SK-N-SH (cell line): ENCODE data around the gene SUCLA2. TPM values are rescaled to one million over a fixed set of nuclear protein-coding genes. Genes with fewer than 3 reads are reported as not detected.

ENCODE experiments used
- CTCF ChIA-PET: fragments of 300-600, 350-600 bp; formaldehyde crosslinking; extraction: SDS; loops from one replicate; lab custom pipeline; 2021; lab: Yijun Ruan, JAX
- POLR2A ChIA-PET: fragments of 350-600 bp; sonication (Branson Sonifier 250); formaldehyde crosslinking; extraction: SDS; loops from one replicate; lab custom pipeline; 2020; ENCODE audit warnings: antibody characterized with exemption, inconsistent platforms; lab: Yijun Ruan, JAX
- DNase-seq: peaks from one replicate; pipeline ENCODE4 v3.0.0; 2012
- H2AFZ ChIP-seq: fragments of 200-600 bp; sonication (generic); 2 replicates; pipeline ENCODE4 v1.8.1; 2016; ENCODE audit warnings: antibody characterized with exemption, mild to moderate bottlenecking, low read depth
- H3F3A ChIP-seq: fragments of 200-600 bp; sonication (generic); replicated peaks from 2 replicates; pipeline ENCODE3; 2016; ENCODE audit warnings: antibody characterized with exemption, mild to moderate bottlenecking; ENCODE audit not compliant: insufficient read depth
- H3K27ac ChIP-seq, 2 experiments: fragments of 200-500 bp in 1 of 2; fragments of 200-600 bp in 1 of 2; sonication (Bioruptor generic) in 1 of 2; sonication (generic), shearing (Covaris generic) in 1 of 2; 2 replicates each; pipeline versions ENCODE4 v1.5.1 to v1.6.1; 2014 to 2016; ENCODE audit warnings: low read depth in 2 of 2, inconsistent platforms in 1 of 2, low read length in 1 of 2, mild to moderate bottlenecking in 1 of 2, mixed read lengths in 1 of 2
- H3K27me3 ChIP-seq: fragments of 200-600 bp; sonication (generic), shearing (Covaris generic); 2 replicates; pipeline ENCODE4 v1.6.1; 2016; ENCODE audit warnings: mixed run types; ENCODE audit not compliant: insufficient read depth
- H3K36me3 ChIP-seq, 2 experiments: fragments of 200-500 bp in 1 of 2; fragments of 200-600 bp in 1 of 2; sonication (Bioruptor generic) in 1 of 2; sonication (generic) in 1 of 2; replicated peaks in 1 of 2; 2 replicates each; pipeline versions ENCODE3 to v1.5.1; 2014 to 2016; ENCODE audit warnings: low read length in 1 of 2, mild to moderate bottlenecking in 1 of 2; ENCODE audit not compliant: insufficient read depth in 2 of 2, control insufficient read depth in 1 of 2
- H3K4me1 ChIP-seq, 2 experiments: fragments of 200-500 bp in 1 of 2; fragments of 200-600 bp in 1 of 2; sonication (Bioruptor generic) in 1 of 2; sonication (generic), shearing (Covaris generic) in 1 of 2; 2 replicates each; pipeline versions ENCODE4 v1.5.1 to v1.6.1; 2014 to 2016; ENCODE audit warnings: low read depth in 1 of 2, low read length in 1 of 2, mixed run types in 1 of 2; ENCODE audit not compliant: insufficient read depth in 2 of 2, control insufficient read depth in 1 of 2
- H3K4me2 ChIP-seq: fragments of 200-600 bp; sonication (generic), shearing (Covaris generic); 2 replicates; pipeline ENCODE4 v1.6.1; 2017; ENCODE audit warnings: mixed run types
- H3K4me3 ChIP-seq, 2 experiments: fragments of 200-500 bp in 1 of 2; fragments of 200-600 bp in 1 of 2; sonication (Bioruptor generic) in 1 of 2; sonication (generic), shearing (Covaris generic) in 1 of 2; 2 replicates each; pipeline versions ENCODE4 v1.5.1 to v1.8.1; 2014 to 2016; ENCODE audit warnings: low read depth in 2 of 2, inconsistent platforms in 1 of 2, low read length in 1 of 2, mild to moderate bottlenecking in 1 of 2, mixed read lengths in 1 of 2, moderate library complexity in 1 of 2
- H3K79me2 ChIP-seq: fragments of 200-600 bp; sonication (generic); 2 replicates; pipeline ENCODE4 v1.8.1; 2017; ENCODE audit warnings: mild to moderate bottlenecking; ENCODE audit not compliant: insufficient read depth
- H3K9ac ChIP-seq: fragments of 200-600 bp; sonication (generic); 2 replicates; pipeline ENCODE4 v1.6.1; 2017; ENCODE audit warnings: mixed run types
- H3K9me2 ChIP-seq: fragments of 200-600 bp; sonication (generic); 2 replicates; pipeline ENCODE4 v1.6.1; 2017; ENCODE audit warnings: mixed run types
- H3K9me3 ChIP-seq: fragments of 200-600 bp; sonication (generic); 2 replicates; pipeline ENCODE4 v1.6.1; 2017; ENCODE audit warnings: mixed run types, mild to moderate bottlenecking, moderate library complexity
- H4K20me1 ChIP-seq: fragments of 200-600 bp; sonication (generic); 2 replicates; pipeline ENCODE4 v1.6.1; 2017; ENCODE audit warnings: mild to moderate bottlenecking, mixed run types; ENCODE audit not compliant: insufficient read depth
- CTCF ChIP-seq: fragments of 200-600 bp; sonication (generic); IDR thresholded peaks from 2 replicates; pipeline ENCODE4 v1.6.1; 2017; ENCODE audit warnings: antibody characterized with exemption, mild to moderate bottlenecking, moderate library complexity
- ELF1 ChIP-seq: IDR thresholded peaks from 2 replicates; pipeline ENCODE4 v1.4.0; 2012
- EP300 ChIP-seq, 2 experiments: IDR thresholded peaks; 2 replicates each; pipeline versions ENCODE4 v1.4.0 to v1.6.1; 2012; ENCODE audit warnings: borderline replicate concordance in 1 of 2, low read depth in 1 of 2, low read length in 1 of 2
- FOXM1 ChIP-seq: IDR thresholded peaks from 2 replicates; pipeline ENCODE4 v1.4.0; 2012; ENCODE audit warnings: low read depth, mild to moderate bottlenecking
- GATA2 ChIP-seq: sonication (generic); formaldehyde crosslinking; IDR thresholded peaks from 2 replicates; pipeline ENCODE4 v1.5.0; 2020; ENCODE audit warnings: mild to moderate bottlenecking, missing genetic modification reagents
- JUND ChIP-seq: IDR thresholded peaks from 2 replicates; pipeline ENCODE4 v1.4.0; 2012
- MAX ChIP-seq: IDR thresholded peaks from 2 replicates; pipeline ENCODE4 v1.4.0; 2012; ENCODE audit warnings: low read depth
- NFIC ChIP-seq: IDR thresholded peaks from 2 replicates; pipeline ENCODE4 v1.4.0; 2012; ENCODE audit warnings: borderline replicate concordance
- RCOR1 ChIP-seq: fragments of 150-350 bp; IDR thresholded peaks from 2 replicates; pipeline ENCODE4 v1.6.1; 2017; ENCODE audit warnings: antibody characterized with exemption, low read length
- REST ChIP-seq: IDR thresholded peaks from 2 replicates; pipeline ENCODE4 v1.6.1; 2012; ENCODE audit warnings: mild to moderate bottlenecking, low read depth, low read length, moderate library complexity
- RFX5 ChIP-seq: IDR thresholded peaks from 2 replicates; pipeline ENCODE4 v1.6.1; 2012; ENCODE audit warnings: mild to moderate bottlenecking, improper control_type of control experiment, low read length
- RXRA ChIP-seq: IDR thresholded peaks from 2 replicates; pipeline ENCODE4 v1.4.0; 2012; ENCODE audit warnings: low read depth, mild to moderate bottlenecking, borderline replicate concordance
- SIN3A ChIP-seq: IDR thresholded peaks from 2 replicates; pipeline ENCODE4 v1.6.1; 2012; ENCODE audit warnings: low read depth, mild to moderate bottlenecking, low read length, moderate library complexity, borderline replicate concordance
- SMC3 ChIP-seq: IDR thresholded peaks from 2 replicates; pipeline ENCODE4 v1.6.1; 2012; ENCODE audit warnings: low read depth, low read length, improper control_type of control experiment
- TAF1 ChIP-seq: IDR thresholded peaks from 2 replicates; pipeline ENCODE4 v1.6.1; 2012; ENCODE audit warnings: low read depth, mild to moderate bottlenecking, low read length, moderate library complexity, borderline replicate concordance
- TCF12 ChIP-seq: IDR thresholded peaks from 2 replicates; pipeline ENCODE4 v1.4.0; 2012
- TEAD4 ChIP-seq: IDR thresholded peaks from 2 replicates; pipeline ENCODE4 v1.4.0; 2012; ENCODE audit warnings: mild to moderate bottlenecking, borderline replicate concordance; ENCODE audit not compliant: insufficient read depth
- USF1 ChIP-seq: IDR thresholded peaks from 2 replicates; pipeline ENCODE4 v1.4.0; 2012; ENCODE audit warnings: low read depth, borderline replicate concordance
- ZBTB33 ChIP-seq: IDR thresholded peaks from 2 replicates; pipeline ENCODE4 v1.4.0; 2012; ENCODE audit warnings: low read depth, borderline replicate concordance
- WGBS: methylation state at CpG from one replicate; pipeline ENCODE4 v1.1.6; 2017; ENCODE audit warnings: low lambda C conversion rate; 5-methylcytosine and 5-hydroxymethylcytosine counted together
- polyA plus RNA-seq, 3 experiments: library from polyadenylated mRNA; depleted of rRNA; stranded (reverse); fragments of >200 nt; gene quantifications; 2 replicates each; pipeline ENCODE4 v1.2.3, GENCODE V29; 2012

SUCLA2 gene
- polyA plus RNA-seq, 1 of the 3 experiments (the other 2 are of a cell fraction) = 24.8 TPM

- Histone ChIP-seq H3K4me2 (no peak overlapping the region), H3K9ac (no peak overlapping the region)
- no peak for TF ChIP-seq EP300 (IDR thresholded peaks at IDR 0.05; ENCODE audit: borderline replicate concordance in 1 of 2, low read depth in 1 of 2, low read length in 1 of 2)
- TF ChIP-seq FOXM1 = no peak
- no peak for TF ChIP-seq TCF12
- no peak for TF ChIP-seq ELF1
- TF ChIP-seq ZBTB33 = no peak
- no peak for TF ChIP-seq RXRA
- no peak for TF ChIP-seq RCOR1
- TF ChIP-seq REST = no peak
- no peak for TF ChIP-seq SMC3
- TF ChIP-seq SIN3A = no peak
- no peak for TF ChIP-seq TAF1
- no peak for TF ChIP-seq RFX5
- no peak for TF ChIP-seq NFIC
- TF ChIP-seq JUND = no peak
- no peak for TF ChIP-seq MAX
- no peak for TF ChIP-seq CTCF
- no peak for TF ChIP-seq TEAD4
- no peak for TF ChIP-seq USF1
- no peak for TF ChIP-seq GATA2 (CRISPR knock-in tag)
- TF ChIP-seq, all 33 proteins: peak for 0
- Histone ChIP-seq H3K4me1 (no peaks in the 10 kb centered on the region), H3K27me3 (no peaks in the 10 kb centered on the region), H3K9me3 (no peaks in the 10 kb centered on the region), H3K9me2 (no peaks in the 10 kb centered on the region), H2AFZ (no peak overlapping the region), H4K20me1 (no peaks in the 10 kb centered on the region), H3K4me3 (no peak overlapping the region), H3K36me3 (no peaks in the 10 kb centered on the region), H3K79me2 (no peaks in the 10 kb centered on the region), H3K27ac (no peak overlapping the region), H3F3A (no peaks in the 10 kb centered on the region)
- ChIA-PET POLR2A (no interaction called here), CTCF (no interaction called here)
- WGBS = 81% methylated on average over 3 of the region's 4 CpGs
- DNase-seq = no peak
These were observed 9.6 kb upstream of the SUCLA2 start for GRCh38 chr13:48010698-48011097.
